Loucy (cell line): ENCODE measurements around the gene DIO1.

Experiments
- H2AFZ ChIP-seq: fragments of 200-600 bp; sonication (generic); 2 replicates; pipeline ENCODE4 v1.6.0; 2016; ENCODE audit warnings: antibody characterized with exemption, mild to moderate bottlenecking, low read length, moderate library complexity
- H3F3A ChIP-seq: fragments of 200-600 bp; 2 replicates; pipeline ENCODE4 v1.6.0; 2016; ENCODE audit warnings: antibody characterized with exemption, low read depth, mild to moderate bottlenecking
- H3K27me3 ChIP-seq: fragments of 200-600 bp; sonication (generic); 2 replicates; pipeline ENCODE4 v1.6.1; 2014; ENCODE audit warnings: low read length, mild to moderate bottlenecking; ENCODE audit not compliant: insufficient read depth, poor library complexity, severe bottlenecking
- H3K36me3 ChIP-seq: fragments of 200-600 bp; sonication (generic); 2 replicates; pipeline ENCODE4 v1.6.1; 2016; ENCODE audit warnings: low read length; ENCODE audit not compliant: insufficient read depth
- H3K4me1 ChIP-seq: fragments of 200-600 bp; sonication (generic); 2 replicates; pipeline ENCODE4 v1.5.1; 2014; ENCODE audit warnings: low read length, mild to moderate bottlenecking; ENCODE audit not compliant: insufficient read depth, poor library complexity, severe bottlenecking
- H3K4me2 ChIP-seq: fragments of 200-600 bp; sonication (generic); 2 replicates; pipeline ENCODE4 v1.6.0; 2014; ENCODE audit warnings: antibody characterized with exemption, low read length, low read depth, mild to moderate bottlenecking; ENCODE audit not compliant: poor library complexity, severe bottlenecking
- H3K4me3 ChIP-seq: fragments of 200-600 bp; sonication (generic); 2 replicates; pipeline ENCODE4 v1.5.1; 2014; ENCODE audit warnings: low read length, mild to moderate bottlenecking, mixed read lengths; ENCODE audit not compliant: poor library complexity, severe bottlenecking
- H3K79me2 ChIP-seq: fragments of 200-600 bp; sonication (generic); 2 replicates; pipeline ENCODE4 v1.6.1; 2014; ENCODE audit warnings: low read length; ENCODE audit not compliant: insufficient read depth
- H3K9ac ChIP-seq: fragments of 200-600 bp; sonication (generic); 2 replicates; pipeline ENCODE4 v1.6.0; 2014; ENCODE audit warnings: mild to moderate bottlenecking, low read depth, low read length, moderate library complexity; ENCODE audit not compliant: poor library complexity, severe bottlenecking
- H3K9me2 ChIP-seq: fragments of 200-600 bp; sonication (generic); replicated peaks from 2 replicates; pipeline ENCODE4 v1.6.1; 2016; ENCODE audit warnings: low read depth, low read length, mixed read lengths
- H3K9me3 ChIP-seq: fragments of 200-600 bp; sonication (generic); 2 replicates; pipeline ENCODE4 v1.6.1; 2014; ENCODE audit warnings: mild to moderate bottlenecking, antibody characterized with exemption, low read length, low read depth; ENCODE audit not compliant: insufficient read depth
- H4K20me1 ChIP-seq: fragments of 200-600 bp; sonication (generic); 2 replicates; pipeline ENCODE4 v1.6.0; 2014; ENCODE audit warnings: antibody characterized with exemption, low read length, mild to moderate bottlenecking; ENCODE audit not compliant: insufficient read depth, poor library complexity, severe bottlenecking
- CTCF ChIP-seq: fragments of 200-600 bp; sonication (generic); conservative IDR thresholded peaks from 2 replicates; pipeline ENCODE4 v1.5.1; 2014; ENCODE audit warnings: mild to moderate bottlenecking, antibody characterized with exemption, low read length
- EZH2phosphoT487 ChIP-seq: fragments of 200-600 bp; IDR thresholded peaks from 2 replicates; pipeline ENCODE4 v1.6.1; 2018; ENCODE audit warnings: antibody characterized with exemption, mild to moderate bottlenecking, moderate library complexity, borderline replicate concordance

DIO1 gene

GRCh38 chr1:53911442-53911841, 17.5 kb downstream of the DIO1 start:
- Histone ChIP-seq H3F3A (no peaks in the 10 kb centered on the region), H3K36me3 (peaks cover 10% of the 10 kb centered on the region; the same call in 1 of the 2 replicates), H3K27me3 (no peaks in the 10 kb centered on the region), H3K4me2 (no peak overlapping the region), H2AFZ (no peak overlapping the region), H3K9me3 (no peaks in the 10 kb centered on the region), H4K20me1 (no peaks in the 10 kb centered on the region), H3K4me3 (no peak overlapping the region), H3K9ac (no peak overlapping the region), H3K79me2 (no peaks in the 10 kb centered on the region), H3K9me2 (no peaks in the 10 kb centered on the region), H3K4me1 (no peaks in the 10 kb centered on the region)
- TF ChIP-seq EZH2phosphoT487 = no peak
- no peak for TF ChIP-seq CTCF

- Histone ChIP-seq H3K36me3 (peaks cover 13% of the 10 kb centered on the region; the same call in 1 of the 2 replicates), H3K4me2 (no peak overlapping the region), H3F3A (no peaks in the 10 kb centered on the region), H3K9ac (no peak overlapping the region), H2AFZ (no peak overlapping the region), H3K4me1 (peaks cover 5% of the 10 kb centered on the region), H3K9me3 (no peaks in the 10 kb centered on the region), H3K27me3 (no peaks in the 10 kb centered on the region), H4K20me1 (no peaks in the 10 kb centered on the region), H3K79me2 (no peaks in the 10 kb centered on the region), H3K9me2 (no peaks in the 10 kb centered on the region), H3K4me3 (no peak overlapping the region)
- TF ChIP-seq CTCF (0 out of 2 replicates have a peak, but pooled peaks have one; percentile 11), EZH2phosphoT487 (no peak)
These were observed 19.5 kb downstream of the DIO1 start for GRCh38 chr1:53913352-53914033.

- Histone ChIP-seq H3K4me3 (no peak overlapping the region), H3K9me3 (no peaks in the 10 kb centered on the region), H3K79me2 (no peaks in the 10 kb centered on the region), H3K4me2 (no peak overlapping the region), H3K27me3 (no peaks in the 10 kb centered on the region), H3K4me1 (peaks cover 26% of the 10 kb centered on the region), H3K9me2 (no peaks in the 10 kb centered on the region), H4K20me1 (no peaks in the 10 kb centered on the region), H3K36me3 (peaks cover 33% of the 10 kb centered on the region), H3K9ac (no peak overlapping the region), H3F3A (peaks cover 11% of the 10 kb centered on the region; the same call in 1 of the 2 replicates), H2AFZ (no peak overlapping the region)
- TF ChIP-seq EZH2phosphoT487 = no peak
- TF ChIP-seq CTCF = no peak
These were observed 24.4 kb downstream of the DIO1 start for GRCh38 chr1:53918343-53918742.
